K562 (cell line): ENCODE measurements around the gene CDH19.

Source experiments
- TAF1 ChIP-seq: IDR thresholded peaks from 2 replicates; pipeline ENCODE4 v1.6.1; 2011; ENCODE audit warnings: mild to moderate bottlenecking, low read length, moderate library complexity; ENCODE audit not compliant: insufficient read depth, control insufficient read depth, severe bottlenecking; ENCODE audit errors: extremely low read depth
- ZNF121 ChIP-seq: sonication (generic); formaldehyde crosslinking; conservative IDR thresholded peaks from 2 replicates; pipeline ENCODE4 v1.8.0; 2022; ENCODE audit warnings: missing genetic modification reagents

- TF ChIP-seq ZNF121 (CRISPR knock-in tag) (no peak), TAF1 (no peak)
Observed at GRCh38 chr18:66607632-66608031, 3.7 kb upstream of the CDH19 start.
